HK-2 (cell line): ENCODE data around the gene IFI16.
"Not testable (repeated sequence)": the region's sequence is repeated elsewhere in the genome, so short reads cannot be mapped to it uniquely, and the experiment has no call there.

Experiments
- DNase-seq: peaks from one replicate; pipeline ENCODE4 v3.0.0-alpha.2; 2018; ENCODE audit not compliant: unreplicated experiment

Gene IFI16

GRCh38 chr1:159007726-159008125, 2.0 kb upstream of the IFI16 start:
- DNase-seq = no peak

- DNase-seq = no peak
Observed at GRCh38 chr1:159008744-159009188, 941 bp upstream of the IFI16 start.

DNA sequence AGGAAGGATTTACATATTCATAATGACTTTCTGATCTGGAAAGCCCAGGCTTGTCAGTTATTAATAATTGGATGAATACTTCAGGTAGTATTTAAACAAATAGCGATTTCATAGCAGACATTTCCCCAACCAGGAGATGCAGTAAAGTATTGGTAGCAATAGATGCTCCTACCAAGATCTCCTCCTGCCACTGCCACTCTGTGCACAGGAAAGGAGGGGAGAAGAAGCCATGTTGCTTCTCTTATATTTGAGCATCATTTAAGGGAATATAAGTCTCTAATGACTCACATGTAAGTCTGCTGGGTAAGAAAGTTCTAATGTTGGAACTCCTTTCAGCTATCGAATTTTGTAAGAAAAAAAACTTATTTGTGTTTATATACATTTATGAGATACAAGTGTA, 420 bp upstream of the IFI16 start:
- DNase-seq = no peak

GRCh38 chr1:159010391-159010790, 684 bp downstream of the IFI16 start:
- no peak for DNase-seq

GRCh38 chr1:159011001-159011400, 1.3 kb downstream of the IFI16 start:
- DNase-seq = not testable (repeated sequence)

DNA sequence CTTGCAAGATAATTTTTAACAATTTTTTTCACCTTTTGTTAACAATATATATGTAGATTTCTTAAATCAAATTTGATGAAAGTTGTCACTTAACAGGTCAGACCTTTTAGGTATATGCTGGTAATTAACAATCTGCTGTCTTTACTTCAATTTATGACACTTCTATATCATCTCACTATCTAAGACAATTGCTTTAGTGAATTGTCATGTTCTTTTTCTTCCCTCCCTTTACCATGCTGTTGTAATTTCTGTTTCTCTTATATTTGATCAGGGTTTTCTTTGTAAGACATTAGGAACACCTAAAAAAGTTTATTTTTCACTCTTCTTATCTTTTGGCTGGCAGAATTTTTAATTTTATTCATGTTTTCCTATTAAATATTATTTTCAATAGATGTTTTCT, 2.0 kb downstream of the IFI16 start:
- no peak for DNase-seq

DNA sequence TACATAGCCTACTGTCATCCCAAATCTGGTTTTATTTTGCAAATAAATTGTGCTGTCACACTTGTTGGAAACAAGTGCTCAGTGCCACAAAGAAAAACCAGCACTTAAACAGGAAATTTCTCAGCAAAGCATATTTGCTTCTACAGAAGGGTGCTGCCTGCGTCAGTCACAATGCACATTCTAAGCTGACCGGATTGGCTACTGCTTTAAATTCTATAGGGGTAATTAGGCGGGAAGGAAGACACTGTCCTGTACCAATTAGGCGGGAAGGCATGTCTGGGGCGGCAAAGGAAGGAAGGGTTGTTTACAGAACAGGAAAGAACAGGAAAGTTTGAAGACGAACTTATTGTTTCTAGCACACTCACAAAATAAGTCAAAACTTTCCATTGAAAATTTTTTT, 2.8 kb downstream of the IFI16 start:
- DNase-seq = no peak

GRCh38 chr1:159014003-159014571, 4.4 kb downstream of the IFI16 start:
- no peak for DNase-seq

GRCh38 chr1:159014851-159015250, 5.1 kb downstream of the IFI16 start:
- DNase-seq = no peak

DNA sequence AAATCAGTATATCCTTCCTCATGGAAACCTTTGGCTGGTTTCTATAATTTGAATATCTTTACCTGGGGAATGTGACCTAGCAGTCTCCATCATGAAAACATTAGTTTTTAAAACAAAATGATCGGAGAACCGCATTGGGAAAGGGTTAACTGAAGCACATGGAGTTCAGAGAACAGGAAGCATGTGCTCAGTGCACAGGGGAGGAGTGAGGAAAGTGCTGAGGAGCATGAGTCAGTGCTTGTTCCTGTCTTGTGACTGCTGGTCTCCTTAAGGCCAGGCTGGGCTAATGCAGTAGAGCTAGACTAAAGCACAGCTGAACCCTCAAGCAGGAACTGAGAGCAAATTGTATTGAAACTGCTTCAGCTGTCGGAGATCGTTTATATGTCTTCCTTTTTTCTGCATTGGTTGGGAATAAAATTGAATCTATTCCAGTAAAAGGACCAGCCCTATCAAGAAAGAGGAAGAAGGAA, 5.8 kb downstream of the IFI16 start:
- DNase-seq = peak; percentile 67

GRCh38 chr1:159023723-159024122, 14.0 kb downstream of the IFI16 start:
- no peak for DNase-seq

DNA sequence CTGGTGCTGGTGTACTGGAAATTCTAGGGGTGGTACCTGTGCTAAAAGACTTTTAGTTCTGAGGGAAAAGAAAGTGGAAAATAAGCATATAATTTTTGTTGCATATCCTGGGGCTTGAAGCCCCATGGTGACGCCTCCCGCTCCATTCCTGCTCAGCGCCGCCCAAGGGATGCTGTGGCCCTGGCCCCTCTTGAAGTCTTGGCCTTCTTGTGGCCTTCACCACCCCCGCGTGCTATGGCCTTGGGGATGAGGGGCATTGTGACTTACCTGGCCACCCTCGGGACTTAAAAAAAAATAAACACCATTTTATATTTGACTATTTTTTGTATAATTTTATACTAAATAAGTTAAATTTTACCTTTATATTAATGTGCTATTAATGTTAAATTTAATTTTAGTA, 15.3 kb downstream of the IFI16 start:
- DNase-seq = no peak

DNA sequence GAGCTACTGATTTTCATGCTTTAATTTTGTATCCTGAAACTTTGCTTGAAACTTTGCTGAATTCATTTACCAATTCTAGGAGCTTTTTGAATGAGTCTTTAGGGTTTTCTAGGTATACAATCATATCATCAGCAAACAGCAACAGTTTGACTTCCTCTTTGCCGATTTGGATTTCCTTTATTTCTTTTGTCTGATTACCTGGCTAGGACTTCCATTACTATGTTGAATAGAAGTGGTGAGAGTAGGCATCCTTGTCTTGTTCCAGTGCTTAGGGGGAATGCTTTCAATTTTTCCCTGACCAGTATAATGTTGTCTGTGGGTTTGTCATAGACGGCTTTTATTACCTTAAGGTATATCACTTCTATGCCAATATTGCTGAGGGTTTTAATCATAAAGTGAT, 17.1 kb downstream of the IFI16 start:
- DNase-seq = not testable (repeated sequence)

DNA sequence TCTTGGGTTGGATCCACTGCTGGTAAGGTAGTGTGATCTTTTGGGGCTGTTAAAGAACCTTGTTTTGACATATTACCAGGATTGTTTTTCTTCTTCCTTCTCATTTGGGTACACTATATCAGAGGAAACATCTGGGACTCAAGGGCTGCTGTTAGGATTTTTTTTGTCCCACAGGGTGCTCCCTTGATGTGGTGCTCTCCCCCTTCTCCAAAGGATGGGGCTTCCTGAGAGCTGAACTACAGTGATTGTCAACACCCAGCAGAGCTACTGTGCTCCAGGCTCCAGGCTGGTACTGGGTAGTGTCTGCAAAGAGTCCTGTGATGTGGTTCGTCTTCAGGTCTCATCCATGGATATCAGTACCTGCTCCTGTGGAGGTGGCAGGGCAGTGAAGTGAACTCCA, 20.6 kb downstream of the IFI16 start:
- DNase-seq = no peak

- DNase-seq = no peak
Observed at GRCh38 chr1:159030877-159031447, 21.3 kb downstream of the IFI16 start.

- no peak for DNase-seq
Observed at GRCh38 chr1:159040206-159040605, 30.5 kb downstream of the IFI16 start.

DNA sequence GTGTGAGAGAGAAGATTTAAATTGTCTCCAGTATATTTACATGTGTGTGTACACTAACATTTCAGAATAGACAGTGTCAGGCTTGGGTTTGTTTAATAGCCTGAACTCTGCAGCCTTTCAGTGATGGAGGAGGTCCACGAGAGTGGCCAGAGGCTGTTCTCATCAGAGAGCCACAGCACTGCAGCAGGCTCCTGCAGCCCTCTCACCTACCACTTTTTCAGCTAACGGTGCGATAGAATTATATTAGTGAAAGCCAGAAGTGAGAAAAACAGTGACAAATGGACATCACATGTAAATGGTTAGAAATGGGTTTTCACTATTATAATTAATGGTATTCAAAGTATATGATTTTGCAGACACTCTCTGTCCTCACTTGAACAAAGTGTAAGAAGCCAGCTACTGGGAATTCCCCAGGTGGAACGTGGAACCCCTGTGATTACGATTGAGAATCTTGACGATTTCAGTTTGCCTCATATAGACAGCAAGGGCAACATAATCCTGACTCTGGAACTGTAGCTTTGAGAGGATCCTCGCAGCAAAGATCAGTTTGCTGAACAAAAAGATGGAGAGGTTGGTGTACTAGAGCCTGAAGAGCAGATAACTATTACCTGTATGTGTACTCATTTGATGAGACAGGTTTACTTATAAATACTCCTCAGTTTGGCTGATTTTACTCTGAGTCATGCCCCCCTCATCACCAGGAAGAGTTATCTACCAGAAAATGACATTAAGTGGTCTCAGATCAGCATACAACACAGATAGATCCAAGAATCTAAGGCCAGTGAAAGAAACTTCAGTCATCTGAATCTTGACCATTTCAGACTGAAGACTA, 31.4 kb downstream of the IFI16 start:
- DNase-seq = no peak

GRCh38 chr1:159046486-159046885, 36.8 kb downstream of the IFI16 start:
- DNase-seq = not testable (repeated sequence)

DNA sequence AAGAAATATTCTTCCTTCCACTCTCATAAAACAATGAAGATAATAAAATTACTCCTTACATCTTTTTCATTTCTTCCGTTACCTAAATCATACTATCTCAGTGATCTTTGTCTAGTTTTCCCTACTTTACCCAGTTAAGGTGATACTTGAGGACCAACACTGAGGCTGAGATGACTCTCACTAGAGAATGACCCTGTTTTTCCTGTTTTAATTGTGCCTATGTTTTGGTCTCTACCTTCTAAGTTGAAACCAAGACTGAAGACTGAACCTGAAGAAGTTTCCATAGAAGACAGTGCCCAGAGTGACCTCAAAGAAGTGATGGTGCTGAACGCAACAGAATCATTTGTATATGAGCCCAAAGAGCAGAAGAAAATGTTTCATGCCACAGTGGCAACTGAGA, 41.7 kb downstream of the IFI16 start:
- DNase-seq = no peak

DNA sequence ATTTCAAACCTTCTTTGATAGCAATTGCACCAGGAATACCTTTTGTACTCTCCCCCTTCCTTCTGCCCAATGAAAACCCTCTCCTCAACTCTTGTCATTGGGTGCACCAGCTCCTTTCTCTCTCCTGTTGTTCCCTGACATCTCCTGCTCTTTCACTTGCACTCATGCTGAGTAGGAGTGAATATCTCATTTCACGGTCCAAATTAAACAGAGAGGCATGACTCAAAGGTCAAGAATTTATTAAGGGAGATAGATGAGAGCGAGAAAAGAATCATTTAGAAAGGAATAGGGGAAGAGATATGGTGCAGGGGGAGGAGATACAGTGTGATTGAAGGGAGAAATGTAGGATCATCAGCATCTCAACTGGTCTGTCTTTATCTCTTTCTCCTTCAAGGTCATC, 44.7 kb downstream of the IFI16 start:
- DNase-seq = no peak

GRCh38 chr1:159055181-159055641, 45.5 kb downstream of the IFI16 start:
- no peak for DNase-seq

GRCh38 chr1:159056069-159056698, 46.5 kb downstream of the IFI16 start:
- DNase-seq = no peak
